Fibroblast of skin of back (primary cell): ENCODE data around the gene PTPRM.

Experiments used
- DNase-seq: peaks from one replicate; pipeline ENCODE4 v3.0.0-alpha.2; 2013

PTPRM gene

GRCh38 chr18:7760967-7761948, 194.1 kb downstream of the PTPRM start:
- peak; percentile 71 for DNase-seq

- DNase-seq = no peak
Observed at GRCh38 chr18:7764405-7764804, 197.3 kb downstream of the PTPRM start.

- no peak for DNase-seq
Observed at GRCh38 chr18:7766346-7766745, 199.2 kb downstream of the PTPRM start.

- DNase-seq = no peak
Observed at GRCh38 chr18:7766817-7767216, 199.7 kb downstream of the PTPRM start.

- DNase-seq = no peak
Observed at GRCh38 chr18:7770908-7771307, 203.8 kb downstream of the PTPRM start.

- DNase-seq = no peak
Observed at GRCh38 chr18:7772510-7772888, 205.4 kb downstream of the PTPRM start.

GRCh38 chr18:7772951-7773350, 205.8 kb downstream of the PTPRM start:
- no peak for DNase-seq

GRCh38 chr18:7775128-7775527, 208.0 kb downstream of the PTPRM start:
- no peak for DNase-seq

GRCh38 chr18:7775843-7776242, 208.7 kb downstream of the PTPRM start:
- no peak for DNase-seq

- DNase-seq = peak; percentile 42
Observed at GRCh38 chr18:7778181-7778580, 211.1 kb downstream of the PTPRM start.

GRCh38 chr18:7779211-7779610, 212.1 kb downstream of the PTPRM start:
- no peak for DNase-seq

GRCh38 chr18:7784171-7784570, 217.1 kb downstream of the PTPRM start:
- no peak for DNase-seq

GRCh38 chr18:7786569-7786968, 219.5 kb downstream of the PTPRM start:
- no peak for DNase-seq

GRCh38 chr18:7787339-7787738, 220.2 kb downstream of the PTPRM start:
- DNase-seq = no peak

- peak; percentile 47 for DNase-seq
Observed at GRCh38 chr18:7789856-7790552, 222.9 kb downstream of the PTPRM start.

- no peak for DNase-seq
Observed at GRCh38 chr18:7793100-7793499, 226.0 kb downstream of the PTPRM start.

GRCh38 chr18:7803956-7804469, 236.9 kb downstream of the PTPRM start:
- no peak for DNase-seq

- DNase-seq = no peak
Observed at GRCh38 chr18:7805096-7805495, 238.0 kb downstream of the PTPRM start.

GRCh38 chr18:7805880-7806279, 238.8 kb downstream of the PTPRM start:
- DNase-seq = no peak

GRCh38 chr18:7807936-7808453, 240.9 kb downstream of the PTPRM start:
- DNase-seq = no peak

- DNase-seq = no peak
Observed at GRCh38 chr18:7808992-7809391, 241.9 kb downstream of the PTPRM start.

GRCh38 chr18:7809455-7809854, 242.3 kb downstream of the PTPRM start:
- DNase-seq = no peak

- no peak for DNase-seq
Observed at GRCh38 chr18:7809978-7810377, 242.9 kb downstream of the PTPRM start.
